ENCODE measurements around the gene FAM47E.
"Not testable (repeated sequence)": the region's sequence is repeated elsewhere in the genome, so short reads cannot be mapped to it uniquely, and the experiment has no call there.

The FAM47E gene

GRCh38 chr4:76226418-76226817, 25.1 kb upstream of the FAM47E start:
- no peak for DNase-seq (ENCODE audit: low read depth)

DNA sequence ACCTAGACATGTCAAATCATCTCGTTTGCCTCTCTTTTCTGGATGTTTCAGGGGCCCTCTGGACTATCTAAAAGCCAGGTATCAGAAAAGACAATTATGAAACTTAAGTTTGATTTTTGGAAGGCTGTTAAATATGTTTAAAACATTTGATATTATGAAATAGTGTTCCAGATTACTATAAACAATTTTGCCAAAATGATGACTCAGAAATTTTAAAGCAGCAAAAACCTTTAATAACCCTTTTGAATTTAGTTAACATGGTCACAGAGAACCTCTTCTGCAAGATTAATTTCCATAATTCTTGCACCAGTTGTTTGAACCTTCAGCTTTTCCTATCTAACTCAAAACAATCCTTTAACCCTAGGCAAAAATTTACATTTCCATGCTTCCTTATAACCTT, 18.8 kb upstream of the FAM47E start:
- DNase-seq (ENCODE audit: low read depth): no peak

- DNase-seq (ENCODE audit: low read depth): no peak
Observed at GRCh38 chr4:76233083-76233482, 18.4 kb upstream of the FAM47E start.

DNA sequence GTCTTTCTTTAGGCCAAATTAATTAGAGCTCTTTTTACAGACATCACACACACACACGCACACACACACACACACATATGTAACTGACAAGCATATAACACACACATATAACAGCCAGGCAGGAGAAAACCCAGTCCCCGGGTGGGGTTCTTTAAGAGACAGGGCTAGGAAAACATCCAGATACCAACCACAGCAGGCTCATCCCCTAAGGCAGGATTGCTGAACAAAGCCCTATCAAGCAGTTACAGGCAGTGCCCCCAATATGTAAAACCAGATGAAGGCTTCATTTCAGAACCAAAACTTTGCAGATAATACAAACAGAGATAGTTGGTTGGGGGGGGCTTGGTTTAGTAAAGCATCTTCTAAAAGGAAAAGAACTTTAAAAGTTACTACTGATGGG, 18.0 kb upstream of the FAM47E start:
- peak; percentile 13 for DNase-seq (ENCODE audit: low read depth)

DNA sequence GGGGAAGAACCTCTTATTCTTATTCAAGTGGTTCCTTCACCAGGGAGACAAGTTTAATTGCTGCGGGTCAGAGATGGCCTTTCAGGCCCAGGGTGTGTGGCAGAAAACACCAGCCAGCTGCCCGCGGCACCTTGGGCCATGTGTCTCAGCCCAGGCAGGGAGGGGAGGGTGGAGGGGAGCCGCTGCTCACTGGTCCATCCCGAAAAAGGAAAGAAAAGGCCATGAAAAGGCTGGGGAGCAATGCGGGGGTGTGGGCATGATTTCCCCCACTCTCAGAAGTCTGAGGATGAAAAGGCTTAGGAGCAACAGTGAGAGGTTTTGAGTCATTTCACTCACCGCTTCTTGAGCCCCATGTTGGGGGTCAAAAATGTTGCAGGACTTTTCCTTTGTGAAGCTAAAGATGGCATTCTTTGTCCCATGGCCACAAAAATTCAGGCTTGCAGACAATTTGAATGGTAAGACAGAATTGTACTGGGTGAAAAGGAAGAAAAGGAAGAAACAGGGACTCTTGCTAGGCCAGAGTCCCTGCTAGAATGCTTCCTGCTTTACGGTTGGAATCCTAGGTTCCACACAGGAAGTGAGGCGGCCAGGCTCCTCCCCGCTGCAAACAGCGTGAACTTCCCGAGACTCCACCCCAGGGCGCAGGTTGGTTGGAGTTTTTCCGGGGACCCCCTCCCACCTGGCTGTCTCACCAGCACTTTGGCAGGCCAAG, 17.4 kb upstream of the FAM47E start:
- DNase-seq (ENCODE audit: low read depth): no peak

DNA sequence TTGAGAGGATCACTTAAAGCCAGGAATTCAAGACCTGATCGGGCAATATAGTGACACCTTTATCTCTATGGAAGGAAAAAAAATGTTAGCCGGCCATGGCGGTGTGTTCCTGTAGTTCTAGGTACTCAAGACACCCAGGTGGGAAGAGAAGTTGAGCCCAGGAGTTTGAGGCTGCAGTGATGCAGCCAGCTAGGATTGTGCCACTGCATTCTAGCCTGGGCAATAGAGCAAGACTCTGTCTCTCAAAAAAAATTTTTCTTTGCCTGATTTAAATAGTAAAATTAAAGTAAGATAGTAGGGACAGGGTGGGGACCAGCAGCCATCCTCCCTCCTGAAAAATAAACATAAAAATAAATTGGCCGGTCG, 16.9 kb upstream of the FAM47E start:
- DNase-seq (ENCODE audit: low read depth): no peak

DNA sequence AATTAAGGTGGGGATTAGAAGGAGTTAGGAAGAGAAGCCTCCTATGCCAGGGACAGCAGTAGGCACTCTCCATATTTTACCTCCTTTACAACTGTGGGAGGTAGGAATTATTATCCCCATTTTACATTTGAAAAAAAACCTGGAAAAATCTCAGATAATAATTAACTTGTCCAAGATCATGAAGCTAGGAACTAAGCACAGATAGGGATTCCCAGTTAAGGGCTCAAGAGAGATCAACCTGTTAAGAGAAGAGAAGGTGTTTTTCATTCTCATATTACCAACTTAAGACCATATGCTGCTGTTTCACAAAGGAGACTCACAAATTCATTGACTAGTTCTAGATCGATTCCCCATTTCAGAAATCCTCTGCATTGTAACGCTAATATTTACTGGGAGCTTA, 16.1 kb upstream of the FAM47E start:
- DNase-seq (ENCODE audit: low read depth): no peak

DNA sequence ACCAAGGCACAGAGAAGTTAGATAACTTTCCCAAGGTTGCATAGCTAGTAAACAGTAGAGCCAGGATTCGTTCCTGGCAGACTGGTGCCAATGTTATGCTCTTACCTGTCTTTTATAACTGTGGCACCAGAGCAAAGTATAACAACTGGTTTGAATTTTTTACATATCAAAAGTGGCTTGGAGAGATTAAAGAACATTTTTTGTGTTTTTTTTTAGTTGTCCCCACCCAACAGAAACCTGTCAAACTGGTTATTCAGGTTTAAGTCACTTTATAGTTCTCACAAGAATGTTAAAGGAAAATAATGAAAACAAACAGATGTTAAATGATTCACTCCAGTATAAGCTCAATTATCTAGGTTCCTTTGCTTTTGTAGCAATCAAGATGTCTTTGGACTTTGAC, 15.6 kb upstream of the FAM47E start:
- DNase-seq (ENCODE audit: low read depth): no peak

DNA sequence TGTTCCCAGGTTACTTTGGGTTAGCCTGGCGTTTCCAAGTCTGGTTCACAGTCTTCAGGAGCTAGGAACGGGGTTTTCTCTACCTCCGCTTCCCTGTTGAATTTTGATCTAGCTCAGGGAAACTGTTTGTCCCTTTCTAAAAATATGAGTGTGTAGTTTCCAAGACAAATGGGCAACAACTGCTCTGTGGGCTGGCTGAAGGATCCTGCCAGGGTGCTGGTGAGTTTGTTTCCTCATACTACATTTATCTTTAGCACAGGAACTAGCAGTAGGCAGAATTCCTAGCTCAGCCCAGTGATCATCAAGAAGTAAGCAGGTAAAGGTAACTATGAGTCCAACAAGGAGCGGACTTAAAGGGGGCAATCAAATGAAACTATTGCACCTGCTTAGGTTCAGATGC, 13.3 kb upstream of the FAM47E start:
- DNase-seq (ENCODE audit: low read depth): no peak

GRCh38 chr4:76238701-76239100, 12.8 kb upstream of the FAM47E start:
- no peak for DNase-seq (ENCODE audit: low read depth)

DNA sequence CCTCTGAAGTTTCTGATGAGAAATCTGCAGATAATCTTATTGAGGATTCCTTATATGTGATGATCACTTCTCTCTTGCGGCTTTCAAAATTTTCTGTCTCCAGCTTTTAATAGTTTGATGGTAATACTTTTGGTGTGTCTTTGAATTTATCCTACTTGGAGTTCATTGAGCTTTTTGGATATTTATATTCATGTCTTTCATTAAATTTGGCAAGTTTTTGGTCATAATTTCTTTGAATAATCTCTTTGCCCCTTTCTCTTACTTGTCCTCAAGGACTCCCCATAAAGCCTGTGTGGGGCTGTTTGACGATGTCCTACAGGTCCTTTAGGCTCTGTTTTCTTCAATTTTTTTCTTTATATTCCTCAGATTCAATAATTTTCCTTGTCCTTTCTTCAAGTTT, 11.3 kb upstream of the FAM47E start:
- DNase-seq (ENCODE audit: low read depth): no peak

DNA sequence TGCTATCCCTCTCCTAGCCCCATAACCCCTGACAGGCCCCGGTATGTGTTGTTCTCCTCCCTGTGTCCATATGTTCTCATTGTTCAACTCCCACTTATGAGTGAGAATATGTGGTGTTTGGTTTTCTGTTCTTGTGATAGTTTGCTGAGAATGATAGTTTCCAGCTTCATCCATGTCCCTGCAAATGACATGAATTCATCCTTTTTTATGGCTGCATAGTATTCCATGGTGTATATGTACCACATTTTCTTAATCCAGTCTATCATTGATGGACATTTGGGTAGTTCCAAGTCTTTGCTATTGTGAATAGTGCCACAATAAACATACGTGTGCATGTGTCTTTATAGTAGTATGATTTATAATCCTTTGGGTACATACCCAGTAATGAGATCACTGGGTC, 7.6 kb upstream of the FAM47E start:
- not testable (repeated sequence) for DNase-seq (ENCODE audit: low read depth)

GRCh38 chr4:76246025-76246424, 5.5 kb upstream of the FAM47E start:
- no peak for DNase-seq (ENCODE audit: low read depth)

DNA sequence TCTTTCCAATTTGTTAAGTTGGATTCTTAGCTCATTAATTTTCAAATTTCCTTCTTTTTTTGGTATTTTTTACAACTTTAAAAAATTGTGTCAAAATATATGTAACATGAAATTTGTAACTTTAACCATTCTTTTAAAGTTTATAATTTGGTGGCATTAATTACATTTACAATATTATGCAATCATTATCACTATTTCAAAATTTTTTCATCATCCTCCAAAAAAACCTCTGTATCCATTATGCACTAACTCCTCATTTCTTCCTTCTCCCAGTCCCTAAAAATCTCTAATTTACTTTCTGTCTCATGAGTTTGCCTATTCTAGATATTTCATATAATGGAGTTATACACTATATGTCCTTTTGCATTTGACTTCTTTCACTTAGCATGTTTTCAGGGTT, 4.7 kb upstream of the FAM47E start:
- DNase-seq (ENCODE audit: low read depth): no peak

- DNase-seq (ENCODE audit: low read depth): no peak
Observed at GRCh38 chr4:76250962-76251361, 559 bp upstream of the FAM47E start.

DNA sequence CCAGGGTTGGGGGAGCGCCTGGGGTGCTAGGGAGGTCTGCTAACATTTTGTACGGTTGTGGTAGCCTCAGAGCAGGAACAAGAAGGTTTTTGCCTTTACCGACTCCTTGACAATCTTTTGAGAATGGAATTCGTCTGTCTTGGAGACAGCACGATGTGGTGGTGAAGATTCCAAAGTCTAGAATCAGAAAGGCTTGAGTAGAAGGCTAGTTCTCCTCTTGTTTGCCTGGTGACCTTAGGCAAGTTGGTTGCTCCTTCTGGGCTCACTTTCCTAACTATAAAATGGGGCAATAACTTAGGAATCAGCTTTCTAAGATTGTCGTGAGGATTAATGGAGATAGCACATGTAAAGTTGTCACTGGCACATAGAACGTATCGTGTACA, 741 bp downstream of the FAM47E start:
- no peak for DNase-seq (ENCODE audit: low read depth)

DNA sequence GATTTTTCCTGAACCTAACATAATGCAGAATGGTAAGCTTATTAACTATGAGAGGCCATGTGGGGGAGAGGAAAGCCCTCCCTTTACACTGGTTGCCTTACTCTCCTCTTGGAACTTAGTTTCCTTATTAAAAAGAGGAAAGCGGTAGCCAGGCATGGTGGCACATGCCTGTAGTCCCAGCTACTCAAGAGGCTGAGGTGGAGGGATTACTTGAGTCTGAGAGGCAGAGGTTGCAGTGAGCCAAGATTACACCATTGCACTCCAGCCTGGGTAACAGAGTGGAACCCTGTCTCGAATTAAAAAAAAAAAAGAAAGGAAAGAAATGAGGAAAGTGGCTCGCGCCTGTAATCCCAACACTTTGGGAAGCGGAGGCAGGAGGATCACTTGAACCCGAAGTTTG, 2.0 kb downstream of the FAM47E start:
- no peak for DNase-seq (ENCODE audit: low read depth)

- no peak for DNase-seq (ENCODE audit: low read depth)
Observed at GRCh38 chr4:76256032-76256431, 4.5 kb downstream of the FAM47E start.

GRCh38 chr4:76256968-76257367, 5.4 kb downstream of the FAM47E start:
- DNase-seq (ENCODE audit: low read depth): no peak

DNA sequence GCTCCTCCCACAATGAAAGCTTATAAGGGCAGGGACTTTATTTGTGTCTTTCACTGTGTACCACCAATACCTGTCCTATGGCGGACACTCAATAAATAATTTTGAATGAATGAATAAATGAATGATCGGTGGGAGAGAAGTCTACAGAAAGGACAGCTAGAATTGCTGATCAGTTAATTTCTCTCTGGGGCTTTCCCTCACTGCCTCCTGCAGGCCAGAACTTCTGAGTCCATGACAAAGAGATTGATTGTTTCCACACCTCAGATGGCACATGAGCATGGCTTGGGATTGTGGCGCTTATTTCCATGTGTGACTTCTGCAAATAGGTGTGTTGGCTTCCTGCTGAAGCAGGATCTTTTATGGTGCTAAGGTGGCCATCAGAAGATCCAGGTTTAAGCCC, 6.3 kb downstream of the FAM47E start:
- DNase-seq (ENCODE audit: low read depth): no peak

DNA sequence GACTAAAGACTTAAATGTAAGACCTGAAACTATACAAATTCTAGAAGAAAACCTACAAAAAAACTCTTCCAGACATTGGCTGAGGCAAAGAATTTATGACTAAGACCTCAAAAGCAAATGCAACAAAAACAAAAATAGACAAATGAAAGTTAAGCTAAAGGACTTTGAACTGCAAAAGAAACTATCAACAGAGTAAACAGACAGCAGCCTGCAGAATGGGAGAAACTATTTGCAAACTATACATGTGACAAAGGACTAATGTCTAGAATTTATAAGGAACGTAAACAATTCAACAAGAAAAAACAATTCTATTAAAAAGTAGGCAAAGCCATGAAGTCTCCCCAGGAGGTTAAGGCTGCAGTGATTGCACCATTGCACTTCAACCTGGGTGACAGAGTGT, 9.1 kb downstream of the FAM47E start:
- DNase-seq (ENCODE audit: low read depth): no peak

DNA sequence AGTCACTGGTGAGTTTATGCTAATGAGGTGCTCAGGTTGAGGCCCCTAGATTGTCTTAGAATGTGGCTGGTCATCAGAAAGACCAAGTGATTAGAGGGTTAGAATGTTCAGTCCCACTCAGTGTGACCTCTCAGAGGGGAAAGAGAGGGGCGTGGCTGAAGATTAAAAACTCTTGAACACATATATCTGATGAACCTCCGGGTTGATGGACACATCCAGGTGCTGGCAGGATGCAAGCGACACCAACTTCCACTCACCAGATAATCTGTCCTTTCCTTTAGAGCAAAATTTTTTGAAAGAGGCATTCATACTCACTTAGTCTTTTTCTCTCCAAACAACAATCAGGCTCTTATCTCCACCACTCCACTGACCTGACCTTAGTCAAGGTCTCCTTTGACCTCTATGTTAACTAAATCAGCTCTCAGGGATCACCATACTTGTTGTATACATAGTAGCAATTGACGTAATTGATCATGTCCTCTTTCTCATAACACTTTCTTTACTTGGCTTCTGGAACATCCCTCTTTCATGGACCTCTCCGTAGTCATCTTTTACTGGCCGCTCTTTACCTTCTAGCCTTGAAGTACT, 14.2 kb downstream of the FAM47E start:
- no peak for DNase-seq (ENCODE audit: low read depth)

GRCh38 chr4:76266627-76267026, 15.1 kb downstream of the FAM47E start:
- DNase-seq (ENCODE audit: low read depth): no peak

- no peak for DNase-seq (ENCODE audit: low read depth)
Observed at GRCh38 chr4:76267811-76268210, 16.3 kb downstream of the FAM47E start.

All from fibroblast of the conjunctiva (primary cell).